22Rv1 (cell line): ENCODE results near the gene BNC2.

Source experiments
- CTCF ChIP-seq: fragments of 450-650 bp; IDR thresholded peaks from 2 replicates; pipeline ENCODE4 v1.5.1; 2017; ENCODE audit warnings: mild to moderate bottlenecking
- ZFX ChIP-seq: fragments of 450-650 bp; IDR thresholded peaks from 2 replicates; pipeline ENCODE4 v1.6.1; 2017; ENCODE audit warnings: antibody characterized with exemption, borderline replicate concordance

GRCh38 chr9:16363916-16364315 is 506.6 kb downstream of the BNC2 start:
- no peak for TF ChIP-seq CTCF
- TF ChIP-seq ZFX, result no peak
